SK-N-SH (cell line): ENCODE data around the gene TBL1Y. TPM values are rescaled to one million over a fixed set of nuclear protein-coding genes. Genes with fewer than 3 reads are reported as not detected.

Experiments used
- CTCF ChIA-PET: fragments of 300-600, 350-600 bp; formaldehyde crosslinking; extraction: SDS; loops from one replicate; lab custom pipeline; 2021; lab: Yijun Ruan, JAX
- POLR2A ChIA-PET: fragments of 350-600 bp; sonication (Branson Sonifier 250); formaldehyde crosslinking; extraction: SDS; loops from one replicate; lab custom pipeline; 2020; ENCODE audit warnings: antibody characterized with exemption, inconsistent platforms; lab: Yijun Ruan, JAX
- DNase-seq: peaks from one replicate; pipeline ENCODE4 v3.0.0; 2012
- H2AFZ ChIP-seq: fragments of 200-600 bp; sonication (generic); 2 replicates; pipeline ENCODE4 v1.8.1; 2016; ENCODE audit warnings: antibody characterized with exemption, mild to moderate bottlenecking, low read depth
- H3F3A ChIP-seq: fragments of 200-600 bp; sonication (generic); replicated peaks from 2 replicates; pipeline ENCODE3; 2016; ENCODE audit warnings: antibody characterized with exemption, mild to moderate bottlenecking; ENCODE audit not compliant: insufficient read depth
- H3K27ac ChIP-seq, 2 experiments: fragments of 200-500 bp in 1 of 2; fragments of 200-600 bp in 1 of 2; sonication (Bioruptor generic) in 1 of 2; sonication (generic), shearing (Covaris generic) in 1 of 2; 2 replicates each; pipeline versions ENCODE4 v1.5.1 to v1.6.1; 2014 to 2016; ENCODE audit warnings: low read depth in 2 of 2, inconsistent platforms in 1 of 2, low read length in 1 of 2, mild to moderate bottlenecking in 1 of 2, mixed read lengths in 1 of 2
- H3K27me3 ChIP-seq: fragments of 200-600 bp; sonication (generic), shearing (Covaris generic); 2 replicates; pipeline ENCODE4 v1.6.1; 2016; ENCODE audit warnings: mixed run types; ENCODE audit not compliant: insufficient read depth
- H3K36me3 ChIP-seq, 2 experiments: fragments of 200-500 bp in 1 of 2; fragments of 200-600 bp in 1 of 2; sonication (Bioruptor generic) in 1 of 2; sonication (generic) in 1 of 2; replicated peaks in 1 of 2; 2 replicates each; pipeline versions ENCODE3 to v1.5.1; 2014 to 2016; ENCODE audit warnings: low read length in 1 of 2, mild to moderate bottlenecking in 1 of 2; ENCODE audit not compliant: insufficient read depth in 2 of 2, control insufficient read depth in 1 of 2
- H3K4me1 ChIP-seq, 2 experiments: fragments of 200-500 bp in 1 of 2; fragments of 200-600 bp in 1 of 2; sonication (Bioruptor generic) in 1 of 2; sonication (generic), shearing (Covaris generic) in 1 of 2; 2 replicates each; pipeline versions ENCODE4 v1.5.1 to v1.6.1; 2014 to 2016; ENCODE audit warnings: low read depth in 1 of 2, low read length in 1 of 2, mixed run types in 1 of 2; ENCODE audit not compliant: insufficient read depth in 2 of 2, control insufficient read depth in 1 of 2
- H3K4me2 ChIP-seq: fragments of 200-600 bp; sonication (generic), shearing (Covaris generic); 2 replicates; pipeline ENCODE4 v1.6.1; 2017; ENCODE audit warnings: mixed run types
- H3K4me3 ChIP-seq, 2 experiments: fragments of 200-500 bp in 1 of 2; fragments of 200-600 bp in 1 of 2; sonication (Bioruptor generic) in 1 of 2; sonication (generic), shearing (Covaris generic) in 1 of 2; 2 replicates each; pipeline versions ENCODE4 v1.5.1 to v1.8.1; 2014 to 2016; ENCODE audit warnings: low read depth in 2 of 2, inconsistent platforms in 1 of 2, low read length in 1 of 2, mild to moderate bottlenecking in 1 of 2, mixed read lengths in 1 of 2, moderate library complexity in 1 of 2
- H3K79me2 ChIP-seq: fragments of 200-600 bp; sonication (generic); 2 replicates; pipeline ENCODE4 v1.8.1; 2017; ENCODE audit warnings: mild to moderate bottlenecking; ENCODE audit not compliant: insufficient read depth
- H3K9ac ChIP-seq: fragments of 200-600 bp; sonication (generic); 2 replicates; pipeline ENCODE4 v1.6.1; 2017; ENCODE audit warnings: mixed run types
- H3K9me2 ChIP-seq: fragments of 200-600 bp; sonication (generic); 2 replicates; pipeline ENCODE4 v1.6.1; 2017; ENCODE audit warnings: mixed run types
- H3K9me3 ChIP-seq: fragments of 200-600 bp; sonication (generic); 2 replicates; pipeline ENCODE4 v1.6.1; 2017; ENCODE audit warnings: mixed run types, mild to moderate bottlenecking, moderate library complexity
- H4K20me1 ChIP-seq: fragments of 200-600 bp; sonication (generic); 2 replicates; pipeline ENCODE4 v1.6.1; 2017; ENCODE audit warnings: mild to moderate bottlenecking, mixed run types; ENCODE audit not compliant: insufficient read depth
- CHD2 ChIP-seq: fragments of 150-350 bp; IDR thresholded peaks from 2 replicates; pipeline ENCODE4 v1.6.1; 2018; ENCODE audit warnings: low read length; ENCODE audit not compliant: partially characterized antibody
- ELF1 ChIP-seq: IDR thresholded peaks from 2 replicates; pipeline ENCODE4 v1.4.0; 2012
- EP300 ChIP-seq, 2 experiments: IDR thresholded peaks; 2 replicates each; pipeline versions ENCODE4 v1.4.0 to v1.6.1; 2012; ENCODE audit warnings: borderline replicate concordance in 1 of 2, low read depth in 1 of 2, low read length in 1 of 2
- EZH2phosphoT487 ChIP-seq: fragments of 200-600 bp; sonication (generic); IDR thresholded peaks from 2 replicates; pipeline ENCODE4 v1.6.1; 2017; ENCODE audit warnings: low read depth, mixed run types, mild to moderate bottlenecking, antibody characterized with exemption, moderate library complexity, borderline replicate concordance
- FOXJ3 ChIP-seq: sonication (generic); formaldehyde crosslinking; IDR thresholded peaks from 2 replicates; pipeline ENCODE4 v1.5.1; 2020; ENCODE audit warnings: mild to moderate bottlenecking, missing genetic modification reagents
- GABPA ChIP-seq: IDR thresholded peaks from 2 replicates; pipeline ENCODE4 v1.4.0; 2012; ENCODE audit warnings: low read depth, mild to moderate bottlenecking
- GATA2 ChIP-seq: sonication (generic); formaldehyde crosslinking; IDR thresholded peaks from 2 replicates; pipeline ENCODE4 v1.5.0; 2020; ENCODE audit warnings: mild to moderate bottlenecking, missing genetic modification reagents
- JUND ChIP-seq: IDR thresholded peaks from 2 replicates; pipeline ENCODE4 v1.4.0; 2012
- MAX ChIP-seq: IDR thresholded peaks from 2 replicates; pipeline ENCODE4 v1.4.0; 2012; ENCODE audit warnings: low read depth
- MEF2A ChIP-seq: IDR thresholded peaks from 2 replicates; pipeline ENCODE4 v1.4.0; 2012; ENCODE audit warnings: low read depth, borderline replicate concordance
- POLR2AphosphoS5 ChIP-seq: IDR thresholded peaks from 2 replicates; pipeline ENCODE4 v1.6.1; 2012; ENCODE audit warnings: low read depth, low read length
- RFX5 ChIP-seq: IDR thresholded peaks from 2 replicates; pipeline ENCODE4 v1.6.1; 2012; ENCODE audit warnings: mild to moderate bottlenecking, improper control_type of control experiment, low read length
- SMC3 ChIP-seq: IDR thresholded peaks from 2 replicates; pipeline ENCODE4 v1.6.1; 2012; ENCODE audit warnings: low read depth, low read length, improper control_type of control experiment
- TCF12 ChIP-seq: IDR thresholded peaks from 2 replicates; pipeline ENCODE4 v1.4.0; 2012
- USF2 ChIP-seq: fragments of 150-350 bp; IDR thresholded peaks from 2 replicates; pipeline ENCODE4 v1.6.1; 2017; ENCODE audit warnings: antibody characterized with exemption, low read length, low read depth, borderline replicate concordance
- ZBTB33 ChIP-seq: IDR thresholded peaks from 2 replicates; pipeline ENCODE4 v1.4.0; 2012; ENCODE audit warnings: low read depth, borderline replicate concordance
- WGBS: methylation state at CpG from one replicate; pipeline ENCODE4 v1.1.6; 2017; ENCODE audit warnings: low lambda C conversion rate; 5-methylcytosine and 5-hydroxymethylcytosine counted together
- polyA plus RNA-seq, 3 experiments: library from polyadenylated mRNA; depleted of rRNA; stranded (reverse); fragments of >200 nt; gene quantifications; 2 replicates each; pipeline ENCODE4 v1.2.3, GENCODE V29; 2012

Gene TBL1Y
- polyA plus RNA-seq, 1 of the 3 experiments (the other 2 are of a cell fraction), result not detected

GRCh38 chrY:6928265-6928664, 17.8 kb downstream of the TBL1Y start:
- no peaks in the 10 kb centered on the region for H3K4me1 ChIP-seq
- H3K27ac ChIP-seq, result no peak overlapping the region
- no peak overlapping the region for H3K4me2 ChIP-seq
- H3F3A ChIP-seq, result no peaks in the 10 kb centered on the region
- no peaks in the 10 kb centered on the region for H3K27me3 ChIP-seq
- no peak overlapping the region for H2AFZ ChIP-seq
- TF ChIP-seq POLR2AphosphoS5, result no peak
- H4K20me1 ChIP-seq, result no peaks in the 10 kb centered on the region
- no peaks in the 10 kb centered on the region for H3K9me2 ChIP-seq
- no CpG with 5 or more reads among the region's 4 CpGs for WGBS
- ChIA-PET POLR2A (no interaction called here), CTCF (no interaction called here)
- H3K79me2 ChIP-seq, result no peaks in the 10 kb centered on the region
- no peaks in the 10 kb centered on the region for H3K36me3 ChIP-seq
- DNase-seq, result no peak
- no peak overlapping the region for H3K4me3 ChIP-seq
- no peaks in the 10 kb centered on the region for H3K9me3 ChIP-seq
- no peak overlapping the region for H3K9ac ChIP-seq

- no peak for TF ChIP-seq ELF1
- no peak for TF ChIP-seq CHD2
- no peak for TF ChIP-seq FOXJ3 (CRISPR knock-in tag)
- TF ChIP-seq GATA2, result no peak
- Histone ChIP-seq H3K4me2 (no peak overlapping the region), H3K4me1 (no peaks in the 10 kb centered on the region), H3K27ac (no peak overlapping the region), H4K20me1 (no peaks in the 10 kb centered on the region), H3K27me3 (no peaks in the 10 kb centered on the region), H3K9me3 (no peaks in the 10 kb centered on the region), H3K9me2 (no peaks in the 10 kb centered on the region), H3K79me2 (no peaks in the 10 kb centered on the region), H3K9ac (no peak overlapping the region), H3K4me3 (no peak overlapping the region), H2AFZ (no peak overlapping the region), H3K36me3 (no peaks in the 10 kb centered on the region), H3F3A (no peaks in the 10 kb centered on the region)
- POLR2A ChIA-PET, result no interaction called here
- CTCF ChIA-PET, result no interaction called here
- WGBS, result no CpG with 5 or more reads among the region's 1 CpG
- DNase-seq, result no peak
Measured at GRCh38 chrY:6929237-6929636, 18.7 kb downstream of the TBL1Y start.

GRCh38 chrY:6931779-6932396, 21.4 kb downstream of the TBL1Y start:
- Histone ChIP-seq H2AFZ (no peak overlapping the region), H4K20me1 (no peaks in the 10 kb centered on the region), H3K36me3 (no peaks in the 10 kb centered on the region), H3F3A (no peaks in the 10 kb centered on the region), H3K4me2 (no peak overlapping the region), H3K27me3 (no peaks in the 10 kb centered on the region), H3K27ac (no peak overlapping the region), H3K9me2 (no peaks in the 10 kb centered on the region), H3K79me2 (no peaks in the 10 kb centered on the region), H3K9ac (no peak overlapping the region), H3K4me1 (no peaks in the 10 kb centered on the region), H3K4me3 (no peak overlapping the region), H3K9me3 (no peaks in the 10 kb centered on the region)
- TF ChIP-seq RFX5, result no peak
- no peak for TF ChIP-seq ELF1
- TF ChIP-seq MAX, result no peak
- no peak for TF ChIP-seq SMC3
- no peak for TF ChIP-seq GABPA
- no peak for TF ChIP-seq TCF12
- TF ChIP-seq CHD2, result no peak
- TF ChIP-seq MEF2A, result no peak
- no peak for TF ChIP-seq EZH2phosphoT487
- TF ChIP-seq JUND, result no peak
- no peak for TF ChIP-seq EP300 (IDR thresholded peaks at IDR 0.05; ENCODE audit: borderline replicate concordance in 1 of 2, low read depth in 1 of 2, low read length in 1 of 2)
- no peak for TF ChIP-seq ZBTB33
- no peak for TF ChIP-seq USF2
- CTCF ChIA-PET, result no interaction called here
- POLR2A ChIA-PET, result no interaction called here
- DNase-seq, result no peak
- WGBS, result no CpG with 5 or more reads among the region's 4 CpGs
